GM23338 (cell line): Measurements from ENCODE around the gene TUFT1.

Experiments used
- CTCF ChIP-seq, 2 experiments: fragments of 200-600 bp in 1 of 2; sonication (generic) in 1 of 2; conservative IDR thresholded peaks; 2 replicates each; pipeline versions ENCODE4 v1.5.1 to v1.6.1; 2016 to 2017; ENCODE audit warnings: antibody characterized with exemption in 2 of 2, low read depth in 2 of 2, mild to moderate bottlenecking in 2 of 2, moderate library complexity in 1 of 2
- EZH2 ChIP-seq: fragments of 200-600 bp; sonication (generic); IDR thresholded peaks from one replicate; pipeline ENCODE4 v1.8.0; 2017; ENCODE audit warnings: antibody characterized with exemption, mild to moderate bottlenecking, low read depth; ENCODE audit not compliant: unreplicated experiment
- POLR2AphosphoS5 ChIP-seq: IDR thresholded peaks from 2 replicates; pipeline ENCODE4 v1.6.1; 2016; ENCODE audit warnings: antibody characterized with exemption, low read depth
- STAT1 ChIP-seq: IDR thresholded peaks from one replicate; pipeline ENCODE4 v1.6.1; 2016; ENCODE audit warnings: antibody characterized with exemption; ENCODE audit not compliant: unreplicated experiment

- TF ChIP-seq CTCF (conservative IDR thresholded peaks at IDR 0.05; ENCODE audit: low read depth in 2 of 2) (no peak), EZH2 (no peak), POLR2AphosphoS5 (no peak), STAT1 (no peak)
Measured at GRCh38 chr1:151537112-151537511, 3.0 kb upstream of the TUFT1 start.
